Measurements from ENCODE around the gene ZNF134. TPM values are rescaled to one million over a fixed set of nuclear protein-coding genes. Genes with fewer than 3 reads are reported as not detected.

Gene ZNF134
- 42.6 TPM for total RNA-seq (ENCODE audit: insufficient read depth, low replicate concordance)

- DNase-seq (ENCODE audit: low spot score): peak; percentile 96
These were observed at the start of gene ZNF134 for GRCh38 chr19:57613941-57614743. TSS of gene ZNF134 (plus strand) at chr19:57614242. CDS start at chr19:57619469, 5,227 bp downstream.

GRCh38 chr19:57566396-57567265 lies 47.4 kb upstream of the ZNF134 start:
- no peak for DNase-seq (ENCODE audit: low spot score)

- DNase-seq (ENCODE audit: low spot score): no peak
These were observed 43.3 kb upstream of the ZNF134 start for GRCh38 chr19:57570707-57571106.

- no peak for DNase-seq (ENCODE audit: low spot score)
These were observed 41.6 kb upstream of the ZNF134 start for GRCh38 chr19:57572415-57572947.

GRCh38 chr19:57576661-57577060 lies 37.4 kb upstream of the ZNF134 start:
- DNase-seq (ENCODE audit: low spot score): no peak

- peak; percentile 100 for DNase-seq (ENCODE audit: low spot score)
These were observed 35.4 kb upstream of the ZNF134 start, which contains the start of gene ZNF416 for GRCh38 chr19:57578487-57579205. TSS of gene ZNF416 (minus strand) at chr19:57578911. CDS start at chr19:57578704, 207 bp downstream.

GRCh38 chr19:57583104-57583520 lies 30.9 kb upstream of the ZNF134 start:
- DNase-seq (ENCODE audit: low spot score): no peak

GRCh38 chr19:57583521-57584416 lies 30.3 kb upstream of the ZNF134 start, which contains the start of gene ZIK1:
TSS of gene ZIK1 (plus strand) at chr19:57584145. CDS start at chr19:57584357, 212 bp downstream.
- DNase-seq (ENCODE audit: low spot score): peak; percentile 98

- DNase-seq (ENCODE audit: low spot score): no peak
These were observed 26.5 kb upstream of the ZNF134 start for GRCh38 chr19:57587529-57587928.

- no peak for DNase-seq (ENCODE audit: low spot score)
These were observed 14.7 kb upstream of the ZNF134 start for GRCh38 chr19:57599377-57599760.

- peak; percentile 95 for DNase-seq (ENCODE audit: low spot score)
These were observed 14.2 kb upstream of the ZNF134 start, which contains the start of gene ZNF530 for GRCh38 chr19:57599761-57600383. TSS of gene ZNF530 (plus strand) at chr19:57599885. CDS start at chr19:57604346, 4,461 bp downstream.

- no peak for DNase-seq (ENCODE audit: low spot score)
These were observed 7.1 kb upstream of the ZNF134 start for GRCh38 chr19:57606931-57607330.

- no peak for DNase-seq (ENCODE audit: low spot score)
These were observed 2.9 kb upstream of the ZNF134 start for GRCh38 chr19:57611113-57611512.

- DNase-seq (ENCODE audit: low spot score): no peak
These were observed 1.3 kb downstream of the ZNF134 start for GRCh38 chr19:57615346-57615745.

GRCh38 chr19:57620673-57621348 lies 6.8 kb downstream of the ZNF134 start:
- DNase-seq (ENCODE audit: low spot score): no peak

- DNase-seq (ENCODE audit: low spot score): no peak
These were observed 9.0 kb downstream of the ZNF134 start for GRCh38 chr19:57623091-57623490.

GRCh38 chr19:57632987-57633831 lies 19.2 kb downstream of the ZNF134 start, which contains the start of gene ZNF211:
TSS of gene ZNF211 (plus strand) at chr19:57633168. CDS start at chr19:57633347, 179 bp downstream.
- peak; percentile 98 for DNase-seq (ENCODE audit: low spot score)

GRCh38 chr19:57633832-57634131 lies 19.7 kb downstream of the ZNF134 start:
- DNase-seq (ENCODE audit: low spot score): no peak

Data from umbilical cord (tissue), 2 donors.